Measurements from ENCODE around the gene KRT28. TPM values are rescaled to one million over a fixed set of nuclear protein-coding genes. Genes with fewer than 3 reads are reported as not detected.

KRT28 gene
- total RNA-seq, 1 donor, result not detected

- no peak overlapping the region for H3K4me3 ChIP-seq (ENCODE audit: low read depth, low read length)
- no peak for TF ChIP-seq CTCF (IDR thresholded peaks at IDR 0.05; ENCODE audit: insufficient read depth, low read depth, low read length)
- DNase-seq (ENCODE audit: low read depth), result no peak
Observed at GRCh38 chr17:40775945-40776344, 23.8 kb downstream of the KRT28 start.

GRCh38 chr17:40772101-40772500 lies 27.7 kb downstream of the KRT28 start, which contains the start of gene KRT26:
Gene KRT26, minus strand, starts transcription at chr17:40772201. Its CDS starts 88 bp downstream, at chr17:40772113.
- H3K4me3 ChIP-seq (ENCODE audit: low read depth, low read length), result no peak within 1 kb of the TSS
- no peak for DNase-seq (ENCODE audit: low read depth)
- no peak for TF ChIP-seq CTCF (IDR thresholded peaks at IDR 0.05; ENCODE audit: insufficient read depth, low read depth, low read length)

- DNase-seq (ENCODE audit: low read depth), result no peak
- TF ChIP-seq CTCF (IDR thresholded peaks at IDR 0.05; ENCODE audit: insufficient read depth, low read depth, low read length), result no peak
Observed at GRCh38 chr17:40765657-40766056, 34.1 kb downstream of the KRT28 start.

GRCh38 chr17:40763752-40764151 lies 36.0 kb downstream of the KRT28 start:
- DNase-seq (ENCODE audit: low read depth), result no peak
- no peak overlapping the region for H3K4me3 ChIP-seq (ENCODE audit: low read depth, low read length)
- TF ChIP-seq CTCF (IDR thresholded peaks at IDR 0.05; ENCODE audit: insufficient read depth, low read depth, low read length), result no peak

More at GRCh38 chr17:40765657-40766056, 34.1 kb downstream of the KRT28 start:
- H3K4me3 ChIP-seq (ENCODE audit: low read depth, low read length), result no peak overlapping the region

GRCh38 chr17:40760105-40761016 lies 39.4 kb downstream of the KRT28 start:
- H3K4me3 ChIP-seq (ENCODE audit: low read depth, low read length), result no peak overlapping the region
- no peak for TF ChIP-seq CTCF (IDR thresholded peaks at IDR 0.05; ENCODE audit: insufficient read depth, low read depth, low read length)
- DNase-seq (ENCODE audit: low read depth), result no peak

GRCh38 chr17:40755231-40755630 lies 44.5 kb downstream of the KRT28 start, which contains the start of gene KRT25:
Gene KRT25, minus strand, starts transcription at chr17:40755331. Its CDS starts 60 bp downstream, at chr17:40755271.
- no peak within 1 kb of the TSS for H3K4me3 ChIP-seq (ENCODE audit: low read depth, low read length)
- no peak for DNase-seq (ENCODE audit: low read depth)
- no peak for TF ChIP-seq CTCF (IDR thresholded peaks at IDR 0.05; ENCODE audit: insufficient read depth, low read depth, low read length)

All from fibroblast of villous mesenchyme (primary cell).